ENCODE data around the gene MUC4. TPM values are rescaled to one million over a fixed set of nuclear protein-coding genes. Genes with fewer than 3 reads are reported as not detected.
"Not testable (repeated sequence)": the region's sequence is repeated elsewhere in the genome, so short reads cannot be mapped to it uniquely, and the experiment has no call there.

MUC4 gene
- total and polyA plus RNA-seq, 3 donors from 2014 or later: 1.8 to 4.7 (median 4.0) TPM

- no peaks in the 10 kb centered on the region for H3K27me3 ChIP-seq
- no peak overlapping the region for H3K4me3 ChIP-seq
- WGBS, 2 donors: 51 to 58% methylated on average over 7 of the region's 7 CpGs
- H3K36me3 ChIP-seq (ENCODE audit: low read depth, missing control alignments): no peaks in the 10 kb centered on the region
- no peak overlapping the region for H3K27ac ChIP-seq
- TF ChIP-seq CTCF (IDR thresholded peaks at IDR 0.05) (no peak), POLR2A (IDR thresholded peaks at IDR 0.05) (no peak)
- no peaks in the 10 kb centered on the region for H3K4me1 ChIP-seq
- H3K9me3 ChIP-seq: no peaks in the 10 kb centered on the region
- DNase-seq: no peak
- intact Hi-C loops (cut with DNase I; ENCODE audit: low total_unique reads): no loop called here
These were observed 84.0 kb downstream of the MUC4 start for GRCh38 chr3:195727606-195728195.

GRCh38 chr3:195725916-195726740 is 85.6 kb downstream of the MUC4 start:
- intact Hi-C loops (cut with DNase I; ENCODE audit: low total_unique reads); H3K4me3 ChIP-seq; H3K27me3 ChIP-seq; H3K36me3 ChIP-seq (ENCODE audit: low read depth, missing control alignments); DNase-seq; H3K4me1 ChIP-seq; H3K9me3 ChIP-seq; H3K27ac ChIP-seq: not testable (repeated sequence)
- WGBS, 2 donors: 83 to 91% methylated on average over 18 to 28 of the region's 32 CpGs

- DNase-seq; H3K27ac ChIP-seq; H3K36me3 ChIP-seq (ENCODE audit: low read depth, missing control alignments); H3K4me1 ChIP-seq; H3K4me3 ChIP-seq; H3K27me3 ChIP-seq; intact Hi-C loops (cut with DNase I; ENCODE audit: low total_unique reads); H3K9me3 ChIP-seq: not testable (repeated sequence)
- WGBS, 2 donors: no CpG with 5 or more reads among the region's 13 CpGs
These were observed 87.4 kb downstream of the MUC4 start for GRCh38 chr3:195724363-195724762.

GRCh38 chr3:195722996-195723345 is 88.8 kb downstream of the MUC4 start:
- WGBS, 2 donors: 74 to 88% methylated on average over 7 of the region's 9 CpGs
- H3K9me3 ChIP-seq; H3K36me3 ChIP-seq (ENCODE audit: low read depth, missing control alignments): not testable (repeated sequence)

GRCh38 chr3:195722139-195722995 is 89.4 kb downstream of the MUC4 start:
- H3K4me3 ChIP-seq; H3K36me3 ChIP-seq (ENCODE audit: low read depth, missing control alignments); DNase-seq; H3K27me3 ChIP-seq; H3K27ac ChIP-seq; H3K4me1 ChIP-seq; intact Hi-C loops (cut with DNase I; ENCODE audit: low total_unique reads); H3K9me3 ChIP-seq: not testable (repeated sequence)
- 76 to 80% methylated on average over 6 to 17 of the region's 21 CpGs for WGBS, 2 donors

More at GRCh38 chr3:195722996-195723345, 88.8 kb downstream of the MUC4 start:
- H3K27ac ChIP-seq; H3K4me1 ChIP-seq; intact Hi-C loops (cut with DNase I; ENCODE audit: low total_unique reads); H3K27me3 ChIP-seq; H3K4me3 ChIP-seq; DNase-seq: not testable (repeated sequence)

GRCh38 chr3:195720831-195721506 is 90.8 kb downstream of the MUC4 start, which contains the start of gene MUC20:
Gene MUC20 (plus strand): TSS chr3:195720978. CDS start chr3:195721008, 30 bp downstream.
- H3K4me1 ChIP-seq; intact Hi-C loops (cut with DNase I; ENCODE audit: low total_unique reads); H3K9me3 ChIP-seq; H3K27me3 ChIP-seq; H3K36me3 ChIP-seq (ENCODE audit: low read depth, missing control alignments); H3K4me3 ChIP-seq; DNase-seq; H3K27ac ChIP-seq: not testable (repeated sequence)
- 76 to 84% methylated on average over 4 to 15 of the region's 16 CpGs for WGBS, 2 donors

- H3K4me1 ChIP-seq; intact Hi-C loops (cut with DNase I; ENCODE audit: low total_unique reads); DNase-seq; H3K27ac ChIP-seq; H3K36me3 ChIP-seq (ENCODE audit: low read depth, missing control alignments); H3K27me3 ChIP-seq; H3K4me3 ChIP-seq; H3K9me3 ChIP-seq: not testable (repeated sequence)
- WGBS, 2 donors: 93 to 94% methylated on average over 16 of the region's 16 CpGs
These were observed 92.0 kb downstream of the MUC4 start for GRCh38 chr3:195719514-195720254.

All from testis (tissue), 3 donors.